Naive thymus-derived CD4-positive, alpha-beta T cell (primary cell): ENCODE measurements around the gene XRN1. TPM values are rescaled to one million over a fixed set of nuclear protein-coding genes. Genes with fewer than 3 reads are reported as not detected.
A peak's percentile ranks its signal among the peaks of the same experiment; 100 is the strongest.

Source experiments
- ATAC-seq: fragments of 150-1000 bp; cut with Tn5 transposase; 2 replicates; pipeline ENCODE4 v1.10.0; 2021; ENCODE audit warnings: mild to moderate bottlenecking, moderate library complexity
- CTCF ChIA-PET: fragments of 350-600 bp; sonication (Branson Sonifier 250); formaldehyde crosslinking; loops from one replicate; lab custom pipeline; 2021; ENCODE audit warnings: antibody characterized with exemption; lab: Charles Lee
- POLR2A ChIA-PET: fragments of 350-600 bp; sonication (Branson Sonifier 250); formaldehyde crosslinking; loops from one replicate; lab custom pipeline; 2021; ENCODE audit warnings: antibody characterized with exemption, inconsistent platforms; lab: Charles Lee
- DNase-seq, 9 donors: peaks; one replicate each; pipeline versions ENCODE4 v3.0.0 to v3.0.0-alpha.2; 2020 to 2022; ENCODE audit warnings: mixed read lengths in 1 of 9
- H3K27ac ChIP-seq: one replicate; pipeline ENCODE4 v1.7.0; 2013; ENCODE audit warnings: mild to moderate bottlenecking, low read depth, low read length, moderate library complexity
- H3K27me3 ChIP-seq, 2 donors: one replicate each; pipeline ENCODE4 v1.7.0; 2013; ENCODE audit warnings: low read length in 2 of 2, mild to moderate bottlenecking in 2 of 2, moderate library complexity in 2 of 2; ENCODE audit not compliant: control insufficient read depth in 2 of 2, insufficient read depth in 2 of 2
- H3K36me3 ChIP-seq, 3 experiments: 1 replicate in 2 of 3; 2 replicates in 1 of 3; pipeline ENCODE4 v1.7.0; 2013; ENCODE audit warnings: low read length in 3 of 3, mild to moderate bottlenecking in 3 of 3, moderate library complexity in 1 of 3; ENCODE audit not compliant: insufficient read depth in 3 of 3, control insufficient read depth in 2 of 3
- H3K4me1 ChIP-seq, 2 donors: one replicate each; pipeline ENCODE4 v1.7.0; 2013; ENCODE audit warnings: low read length in 2 of 2, mild to moderate bottlenecking in 2 of 2, moderate library complexity in 1 of 2; ENCODE audit not compliant: control insufficient read depth in 2 of 2, insufficient read depth in 2 of 2
- H3K4me3 ChIP-seq: 2 replicates; pipeline ENCODE4 v1.7.0; 2013; ENCODE audit warnings: mild to moderate bottlenecking, low read length
- H3K9me3 ChIP-seq, 3 experiments: 1 replicate in 2 of 3; 2 replicates in 1 of 3; pipeline ENCODE4 v1.7.0; 2013; ENCODE audit warnings: low read length in 3 of 3; ENCODE audit not compliant: control insufficient read depth in 2 of 3
- H3K27ac Mint-ChIP-seq, 9 donors: one replicate each; pipeline ENCODE4 v1.8.0; 2020 to 2022; ENCODE audit warnings: mixed read lengths in 9 of 9, mild to moderate bottlenecking in 8 of 9, moderate library complexity in 5 of 9, inconsistent platforms in 2 of 9
- H3K27me3 Mint-ChIP-seq, 5 donors: one replicate each; pipeline ENCODE4 v1.8.0; 2021 to 2022; ENCODE audit warnings: mixed read lengths in 5 of 5, mild to moderate bottlenecking in 1 of 5
- H3K36me3 Mint-ChIP-seq, 5 donors: one replicate each; pipeline ENCODE4 v1.8.0; 2020 to 2022; ENCODE audit warnings: mixed read lengths in 5 of 5, mild to moderate bottlenecking in 3 of 5, inconsistent platforms in 1 of 5
- H3K4me1 Mint-ChIP-seq, 7 donors: one replicate each; pipeline ENCODE4 v1.8.0; 2020 to 2022; ENCODE audit warnings: mixed read lengths in 7 of 7, mild to moderate bottlenecking in 3 of 7, inconsistent platforms in 1 of 7
- H3K4me3 Mint-ChIP-seq, 10 donors: one replicate each; pipeline ENCODE4 v1.8.0; 2020 to 2022; ENCODE audit warnings: mild to moderate bottlenecking in 10 of 10, mixed read lengths in 10 of 10, moderate library complexity in 6 of 10, inconsistent platforms in 2 of 10
- H3K9me3 Mint-ChIP-seq, 11 donors: one replicate each; pipeline ENCODE4 v1.8.0; 2020 to 2022; ENCODE audit warnings: mixed read lengths in 11 of 11, mild to moderate bottlenecking in 4 of 11, inconsistent platforms in 1 of 11, moderate library complexity in 1 of 11
- intact Hi-C, 2 donors: fragments of 100-400 bp; cut with micrococcal nuclease; formaldehyde crosslinking; loops; one replicate each; pipeline ENCODE4 v1.15.1; 2023
- polyA plus RNA-seq, 2 donors: library from polyadenylated mRNA; unstranded; fragments of 300-500 nt; fragmentation: Illumina TruSeq; gene quantifications; one replicate each; pipeline ENCODE4 v1.2.3, GENCODE V29; 2021
- total RNA-seq, 6 experiments: library from RNA in 5 of 6; stranded (reverse) in 5 of 6; gene quantifications; 1 replicate in 5 of 6; 2 replicates in 1 of 6; pipeline ENCODE4 v1.2.3 and lab custom pipeline; 2021 to 2026

The XRN1 gene
- total and polyA plus RNA-seq, 7 experiments from 2014 or later: 40.9 to 123 (median 94.7) TPM

DNA sequence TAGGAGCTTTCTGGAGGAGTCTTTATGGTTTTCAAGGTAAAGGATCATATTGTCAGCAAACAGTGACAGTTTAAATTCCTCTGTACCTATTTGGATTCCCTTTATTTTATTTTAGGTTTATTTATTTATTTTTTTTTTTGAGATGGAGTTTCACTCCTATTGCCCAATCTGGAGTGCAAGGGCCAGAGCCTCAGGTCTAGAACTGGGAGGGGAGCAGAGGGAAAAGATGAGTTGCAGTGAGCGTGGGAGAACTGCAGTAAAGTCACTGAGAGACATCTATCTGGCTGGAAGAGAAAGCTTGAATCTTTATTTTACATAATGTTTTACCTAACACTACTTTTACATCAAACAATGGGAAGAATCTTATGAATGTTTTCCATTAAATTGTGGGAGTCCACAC is 172.9 kb downstream of the XRN1 start:
- no peak overlapping the region for H3K27ac ChIP-seq
- Mint-ChIP-seq H3K4me1 (peaks cover 0 to 36% (median 9%) of the 10 kb centered on the region in 7 donors), H3K27me3 (no peaks in the 10 kb centered on the region), H3K36me3 (peaks cover 0 to 9% (median 0%) of the 10 kb centered on the region in 5 donors), H3K9me3 (peaks cover 0 to 3% (median 0%) of the 10 kb centered on the region in 11 donors), H3K4me3 (no peak overlapping the region), H3K27ac (no peak overlapping the region)
- H3K36me3 ChIP-seq: no peaks in the 10 kb centered on the region
- H3K4me1 ChIP-seq: peaks cover 0 to 21% of the 10 kb centered on the region in 2 donors
- no peaks in the 10 kb centered on the region for H3K9me3 ChIP-seq
- POLR2A ChIA-PET: no interaction called here
- ATAC-seq (no peak), DNase-seq (no peak)
- no peaks in the 10 kb centered on the region for H3K27me3 ChIP-seq
- CTCF ChIA-PET: no interaction called here
- intact Hi-C loops: no loop called here
- H3K4me3 ChIP-seq: no peak overlapping the region

GRCh38 chr3:142273501-142273900 is 174.3 kb downstream of the XRN1 start:
- peaks cover 0 to 36% of the 10 kb centered on the region in 2 donors for H3K4me1 ChIP-seq
- H3K27ac Mint-ChIP-seq: no peak overlapping the region
- ChIA-PET CTCF (no interaction called here), POLR2A (no interaction called here)
- no peak overlapping the region for H3K4me3 Mint-ChIP-seq
- no peaks in the 10 kb centered on the region for H3K27me3 Mint-ChIP-seq
- no peak for DNase-seq
- H3K27me3 ChIP-seq: no peaks in the 10 kb centered on the region
- no peak overlapping the region for H3K4me3 ChIP-seq
- H3K9me3 ChIP-seq: no peaks in the 10 kb centered on the region
- H3K9me3 Mint-ChIP-seq: peaks cover 0 to 3% (median 0%) of the 10 kb centered on the region in 11 donors
- H3K36me3 ChIP-seq: no peaks in the 10 kb centered on the region
- no peak for ATAC-seq
- intact Hi-C loops: no loop called here
- H3K4me1 Mint-ChIP-seq: peaks cover 0 to 38% (median 9%) of the 10 kb centered on the region in 7 donors
- H3K27ac ChIP-seq: no peak overlapping the region
- peaks cover 0 to 9% (median 0%) of the 10 kb centered on the region in 5 donors for H3K36me3 Mint-ChIP-seq

GRCh38 chr3:142272200-142272891 is 175.5 kb downstream of the XRN1 start:
- H3K27ac Mint-ChIP-seq: no peak overlapping the region
- Histone ChIP-seq H3K4me3 (no peak overlapping the region), H3K9me3 (no peaks in the 10 kb centered on the region), H3K36me3 (no peaks in the 10 kb centered on the region), H3K4me1 (peaks cover 0 to 36% of the 10 kb centered on the region in 2 donors), H3K27ac (no peak overlapping the region), H3K27me3 (no peaks in the 10 kb centered on the region)
- peaks cover 0 to 9% (median 0%) of the 10 kb centered on the region in 5 donors for H3K36me3 Mint-ChIP-seq
- peaks cover 0 to 6% (median 0%) of the 10 kb centered on the region in 11 donors for H3K9me3 Mint-ChIP-seq
- CTCF ChIA-PET: no interaction called here
- intact Hi-C loops: no loop called here
- POLR2A ChIA-PET: no interaction called here
- no peaks in the 10 kb centered on the region for H3K27me3 Mint-ChIP-seq
- no peak overlapping the region for H3K4me3 Mint-ChIP-seq
- H3K4me1 Mint-ChIP-seq: peaks cover 0 to 38% (median 9%) of the 10 kb centered on the region in 7 donors
- ATAC-seq (no peak), DNase-seq (no peak)

GRCh38 chr3:142270407-142270806 is 177.4 kb downstream of the XRN1 start:
- Histone ChIP-seq H3K27ac (no peak overlapping the region), H3K4me1 (peaks cover 0 to 30% of the 10 kb centered on the region in 2 donors), H3K4me3 (no peak overlapping the region), H3K27me3 (no peaks in the 10 kb centered on the region), H3K36me3 (no peaks in the 10 kb centered on the region), H3K9me3 (no peaks in the 10 kb centered on the region)
- intact Hi-C loops: loop anchor here in 1 of 2 donors (2.0 kb wide), 1 partner anchor 46 kb away; the partner anchor contains the start of gene GK5
- Mint-ChIP-seq H3K27me3 (no peaks in the 10 kb centered on the region), H3K36me3 (peaks cover 0 to 11% (median 0%) of the 10 kb centered on the region in 5 donors), H3K4me1 (peaks cover 0 to 30% (median 9%) of the 10 kb centered on the region in 7 donors), H3K27ac (peak overlapping the region in 2 of 9 donors; percentile 18 to 83), H3K4me3 (peak overlapping the region in 1 of 10 donors; percentile 47), H3K9me3 (peaks cover 0 to 6% (median 0%) of the 10 kb centered on the region in 11 donors)
- ATAC-seq (peak; percentile 91), DNase-seq (peak in 2 of 9 donors; percentile 2 to 23)
- ChIA-PET POLR2A (no interaction called here), CTCF (interaction anchor here (0.6 to 0.7 kb wide), 4 partner anchors 10 to 237 kb away, joined by 3 to 8 read pairs (median 5); no protein-coding TSS in a partner anchor)

GRCh38 chr3:142269767-142270166 is 178.1 kb downstream of the XRN1 start:
- H3K36me3 ChIP-seq: no peaks in the 10 kb centered on the region
- peaks cover 0 to 29% of the 10 kb centered on the region in 2 donors for H3K4me1 ChIP-seq
- Mint-ChIP-seq H3K9me3 (peaks cover 0 to 8% (median 0%) of the 10 kb centered on the region in 11 donors), H3K27me3 (no peaks in the 10 kb centered on the region), H3K4me1 (peaks cover 0 to 26% (median 8%) of the 10 kb centered on the region in 7 donors), H3K4me3 (peak overlapping the region in 1 of 10 donors; percentile 12), H3K27ac (peak overlapping the region in 1 of 9 donors; percentile 83), H3K36me3 (peaks cover 0 to 11% (median 5%) of the 10 kb centered on the region in 5 donors)
- H3K27me3 ChIP-seq: no peaks in the 10 kb centered on the region
- intact Hi-C loops: loop anchor here in 1 of 2 donors (2.0 kb wide), 1 partner anchor 45 kb away; the partner anchor contains the start of gene GK5
- H3K27ac ChIP-seq: no peak overlapping the region
- no peaks in the 10 kb centered on the region for H3K9me3 ChIP-seq
- no peak overlapping the region for H3K4me3 ChIP-seq
- ChIA-PET CTCF (interaction anchor here (0.6 kb wide), 3 partner anchors 11 to 236 kb away, joined by 5 to 8 read pairs (median 5); no protein-coding TSS in a partner anchor), POLR2A (no interaction called here)
- no peak for DNase-seq
- ATAC-seq: peak; percentile 44

DNA sequence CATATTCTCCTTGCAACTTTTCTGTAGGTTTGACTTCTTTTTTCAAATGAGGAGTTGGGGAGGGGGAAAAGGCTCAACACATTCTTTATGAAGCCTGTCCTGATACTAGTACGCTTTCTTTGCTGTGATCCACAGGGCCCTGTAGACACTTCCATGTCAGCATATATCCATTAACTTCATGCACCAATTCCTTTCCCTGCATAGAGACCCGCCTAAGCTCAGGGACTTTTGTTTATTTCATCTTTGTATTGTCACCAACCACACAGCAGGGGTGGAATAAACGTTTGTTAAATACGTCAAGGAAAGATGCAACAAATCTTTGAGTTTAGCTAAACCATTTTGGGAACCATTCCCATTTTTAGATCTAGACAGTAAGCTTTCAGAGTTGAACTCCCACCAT is 179.4 kb downstream of the XRN1 start:
- H3K27me3 ChIP-seq: no peaks in the 10 kb centered on the region
- peaks cover 0 to 24% (median 7%) of the 10 kb centered on the region in 7 donors for H3K4me1 Mint-ChIP-seq
- peaks cover 0 to 12% (median 0%) of the 10 kb centered on the region in 11 donors for H3K9me3 Mint-ChIP-seq
- H3K4me3 Mint-ChIP-seq: no peak overlapping the region
- ChIA-PET POLR2A (no interaction called here), CTCF (interaction anchor here (1.1 kb wide), 1 partner anchor 143 kb away, joined by 4 read pairs; no protein-coding TSS in a partner anchor)
- no peak overlapping the region for H3K27ac ChIP-seq
- no peaks in the 10 kb centered on the region for H3K27me3 Mint-ChIP-seq
- intact Hi-C loops: no loop called here
- H3K36me3 Mint-ChIP-seq: peaks cover 0 to 11% (median 5%) of the 10 kb centered on the region in 5 donors
- no peaks in the 10 kb centered on the region for H3K9me3 ChIP-seq
- peaks cover 0 to 29% of the 10 kb centered on the region in 2 donors for H3K4me1 ChIP-seq
- no peak overlapping the region for H3K4me3 ChIP-seq
- DNase-seq (no peak), ATAC-seq (no peak)
- H3K36me3 ChIP-seq: no peaks in the 10 kb centered on the region
- no peak overlapping the region for H3K27ac Mint-ChIP-seq
